HCT116 (cell line): Measurements from ENCODE around the gene CCM2L. TPM values are rescaled to one million over a fixed set of nuclear protein-coding genes. Genes with fewer than 3 reads are reported as not detected.

ENCODE experiments used
- ATAC-seq: fragments of 200-7000 bp; cut with Tn5 transposase; 2 replicates; pipeline ENCODE4 v1.9.1; 2020; ENCODE audit warnings: mild to moderate bottlenecking, moderate library complexity
- BruUV-seq: library from RNA; stranded (reverse); fragments of 400-500 nt; replicated peaks from 2 replicates; lab custom pipeline; 2021; lab: Mats Ljungman, UMichigan
- CTCF ChIA-PET: fragments of 300-600 bp; sonication (Branson Sonifier 250); formaldehyde crosslinking; loops from one replicate; lab custom pipeline; 2021; ENCODE audit warnings: antibody characterized with exemption; lab: Charles Lee
- POLR2A ChIA-PET: fragments of 300-600, 350-600 bp; sonication (Branson Sonifier 250); formaldehyde crosslinking; loops from one replicate; lab custom pipeline; 2021; ENCODE audit warnings: antibody characterized with exemption; lab: Charles Lee
- RAD21 ChIA-PET, 2 experiments: fragments of 300-600 bp; sonication (Branson Sonifier 250); formaldehyde crosslinking; loops; one replicate each; lab custom pipeline; 2023; ENCODE audit warnings: low total read pairs in 2 of 2; ENCODE audit not compliant: uncharacterized antibody in 2 of 2, unreplicated experiment in 2 of 2, low non-redundant PET in 1 of 2; lab: Charles Lee
- DNase-seq: peaks from one replicate; pipeline ENCODE4 v3.0.0-alpha.2; 2010; ENCODE audit warnings: low read depth, low spot score
- H2AFZ ChIP-seq: fragments of 200-600 bp; shearing (Covaris generic), sonication (generic); 2 replicates; pipeline ENCODE4 v1.6.1; 2017; ENCODE audit warnings: low read depth, mixed run types, mixed read lengths, antibody characterized with exemption, low read length; ENCODE audit not compliant: poor library complexity, severe bottlenecking
- H3K27ac ChIP-seq: 2 replicates; pipeline ENCODE4 v1.5.1; 2012; ENCODE audit warnings: low read depth, low read length
- H3K27me3 ChIP-seq: fragments of 200-600 bp; sonication (generic); 2 replicates; pipeline ENCODE4 v1.6.1; 2016; ENCODE audit warnings: mixed run types, low read length, mixed read lengths; ENCODE audit not compliant: insufficient read depth
- H3K36me3 ChIP-seq, 2 experiments: fragments of 200-500 bp in 1 of 2; fragments of 200-600 bp in 1 of 2; sonication (Bioruptor generic) in 1 of 2; sonication (generic) in 1 of 2; 2 replicates each; pipeline versions ENCODE4 v1.5.1 to v1.6.1; 2014 to 2016; ENCODE audit warnings: low read length in 2 of 2, inconsistent platforms in 1 of 2, mixed read lengths in 1 of 2, mixed run types in 1 of 2; ENCODE audit not compliant: insufficient read depth in 2 of 2, control insufficient read depth in 1 of 2
- H3K4me1 ChIP-seq, 2 experiments: fragments of 200-600 bp in 1 of 2; sonication (generic) in 1 of 2; 2 replicates each; pipeline versions ENCODE4 v1.5.1 to v1.6.1; 2012 to 2017; ENCODE audit warnings: low read length in 2 of 2, inconsistent platforms in 1 of 2, mild to moderate bottlenecking in 1 of 2, mixed read lengths in 1 of 2, mixed run types in 1 of 2, moderate library complexity in 1 of 2; ENCODE audit not compliant: insufficient read depth in 2 of 2, control insufficient read depth in 1 of 2
- H3K4me2 ChIP-seq: fragments of 200-600 bp; sonication (generic); 2 replicates; pipeline ENCODE4 v1.6.1; 2017; ENCODE audit warnings: mixed run types, low read length, mixed read lengths
- H3K4me3 ChIP-seq, 2 experiments: fragments of 200-600 bp in 1 of 2; sonication (generic) in 1 of 2; replicated peaks in 1 of 2; 2 replicates each; pipeline ENCODE4 v1.5.1; 2011 to 2016; ENCODE audit warnings: low read length in 2 of 2, control low read depth in 1 of 2, low read depth in 1 of 2, mild to moderate bottlenecking in 1 of 2, mixed read lengths in 1 of 2, mixed run types in 1 of 2
- H3K79me2 ChIP-seq: fragments of 200-600 bp; sonication (generic); 2 replicates; pipeline ENCODE4 v1.6.1; 2017; ENCODE audit warnings: mild to moderate bottlenecking, mixed run types, low read length, moderate library complexity, mixed read lengths; ENCODE audit not compliant: insufficient read depth
- H3K9ac ChIP-seq: fragments of 200-600 bp; sonication (generic); 2 replicates; pipeline ENCODE4 v1.6.1; 2016; ENCODE audit warnings: low read length, mixed read lengths
- H3K9me2 ChIP-seq: fragments of 200-600 bp; sonication (generic), shearing (Covaris generic); 2 replicates; pipeline ENCODE4 v1.6.1; 2017; ENCODE audit warnings: mixed run types, mild to moderate bottlenecking, moderate library complexity; ENCODE audit not compliant: insufficient read depth
- H3K9me3 ChIP-seq, 2 experiments: fragments of 200-500 bp in 1 of 2; fragments of 200-600 bp in 1 of 2; sonication (Bioruptor generic) in 1 of 2; sonication (generic) in 1 of 2; 2 replicates each; pipeline ENCODE4 v1.6.1; 2014 to 2017; ENCODE audit warnings: low read length in 2 of 2, mixed read lengths in 2 of 2, inconsistent platforms in 1 of 2, low read depth in 1 of 2, mild to moderate bottlenecking in 1 of 2, mixed run types in 1 of 2, moderate library complexity in 1 of 2; ENCODE audit not compliant: control insufficient read depth in 1 of 2, insufficient read depth in 1 of 2
- H4K20me1 ChIP-seq: fragments of 200-600 bp; sonication (generic), shearing (Covaris generic); 2 replicates; pipeline ENCODE4 v1.6.1; 2017; ENCODE audit warnings: mixed run types, mild to moderate bottlenecking, moderate library complexity; ENCODE audit not compliant: insufficient read depth
- CEBPB ChIP-seq: IDR thresholded peaks from 2 replicates; pipeline ENCODE4 v1.6.1; 2012; ENCODE audit warnings: low read depth
- EGR1 ChIP-seq: IDR thresholded peaks from 2 replicates; pipeline ENCODE4 v1.6.1; 2012; ENCODE audit warnings: low read depth
- EZH2 ChIP-seq: fragments of 200-600 bp; sonication (generic); IDR thresholded peaks from 2 replicates; pipeline ENCODE4 v1.6.1; 2017; ENCODE audit warnings: antibody characterized with exemption, mixed run types
- EZH2phosphoT487 ChIP-seq: fragments of 200-600 bp; IDR thresholded peaks from 2 replicates; pipeline ENCODE4 v1.6.1; 2018; ENCODE audit warnings: antibody characterized with exemption, borderline replicate concordance
- FOSL1 ChIP-seq: IDR thresholded peaks from 2 replicates; pipeline ENCODE4 v1.6.1; 2012; ENCODE audit warnings: low read depth
- JUND ChIP-seq: IDR thresholded peaks from 2 replicates; pipeline ENCODE4 v1.6.1; 2012
- POLR2A ChIP-seq: IDR thresholded peaks from 2 replicates; pipeline ENCODE4 v1.7.0; 2011; ENCODE audit warnings: borderline replicate concordance; ENCODE audit not compliant: insufficient read depth, insufficient read length; ENCODE audit errors: extremely low read depth
- POLR2AphosphoS5 ChIP-seq: IDR thresholded peaks from 2 replicates; pipeline ENCODE4 v1.6.1; 2011; ENCODE audit warnings: mild to moderate bottlenecking, low read depth, low read length, moderate library complexity
- RAD21 ChIP-seq: IDR thresholded peaks from 2 replicates; pipeline ENCODE4 v1.6.1; 2012; ENCODE audit warnings: low read depth, mild to moderate bottlenecking
- YY1 ChIP-seq: IDR thresholded peaks from 2 replicates; pipeline ENCODE4 v1.6.1; 2011; ENCODE audit warnings: low read length, low read depth, moderate library complexity, mild to moderate bottlenecking; ENCODE audit not compliant: insufficient replicate concordance; ENCODE audit errors: extremely low read depth
- ZBTB33 ChIP-seq: IDR thresholded peaks from 2 replicates; pipeline ENCODE4 v1.6.1; 2011; ENCODE audit warnings: mild to moderate bottlenecking, low read length, moderate library complexity; ENCODE audit not compliant: insufficient replicate concordance; ENCODE audit errors: extremely low read depth
- ZFX ChIP-seq: fragments of 450-650 bp; IDR thresholded peaks from 2 replicates; pipeline ENCODE4 v1.6.1; 2017
- intact Hi-C: fragments of 100-400 bp; cut with micrococcal nuclease; formaldehyde crosslinking; loops from 2 replicates; pipeline ENCODE4 v1.10.0; 2022
- total RNA-seq: library from RNA; stranded (reverse); gene quantifications from one replicate; pipeline ENCODE4 v1.2.1, GENCODE V29; 2021; ENCODE audit not compliant: unreplicated experiment
- TF ChIP-seq, protein P1 (sequence below): IDR thresholded peaks from 2 replicates; pipeline ENCODE4 v1.6.1; 2012
- TF ChIP-seq, protein P2 (sequence below): IDR thresholded peaks from 2 replicates; pipeline ENCODE4 v1.6.1; 2012
- TF ChIP-seq, protein P3 (sequence below), 3 experiments: fragments of 200-600 bp in 1 of 3; sonication (generic) in 1 of 3; IDR thresholded peaks in 2 of 3; conservative IDR thresholded peaks in 1 of 3; 2 replicates each; pipeline ENCODE4 v1.5.1; 2012 to 2017; ENCODE audit warnings: low read depth in 2 of 3, low read length in 2 of 3, antibody characterized with exemption in 1 of 3, borderline replicate concordance in 1 of 3, control low read depth in 1 of 3, mild to moderate bottlenecking in 1 of 3, mixed read lengths in 1 of 3, mixed run types in 1 of 3, moderate library complexity in 1 of 3; ENCODE audit not compliant: insufficient read depth in 1 of 3

CCM2L gene
- total RNA-seq, 1 experiment from 2014 or later, result 1.4 TPM

DNA sequence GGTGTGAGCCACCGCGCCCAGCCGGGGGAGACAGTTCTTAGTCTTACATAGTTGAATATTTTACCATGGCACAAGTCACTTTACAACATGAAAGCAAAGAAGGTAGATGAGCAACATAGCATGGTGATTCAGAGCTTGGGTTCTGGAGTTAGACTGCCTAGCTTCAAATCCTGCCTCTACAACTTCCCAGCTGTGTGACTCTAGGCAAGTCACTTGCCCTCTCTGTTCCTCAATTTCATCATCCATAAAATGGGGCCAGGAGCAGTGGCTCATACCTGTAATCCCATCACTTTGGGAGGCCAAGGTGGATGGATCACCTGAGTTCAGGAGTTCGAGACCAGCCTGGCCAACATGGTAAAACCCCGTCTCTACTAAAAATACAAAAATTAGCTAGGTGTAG lies 68.1 kb downstream of the CCM2L start:
- Histone ChIP-seq H4K20me1 (no peaks in the 10 kb centered on the region), H3K27me3 (peaks cover 10% of the 10 kb centered on the region; the same call in 1 of the 2 replicates), H3K79me2 (no peaks in the 10 kb centered on the region), H2AFZ (no peak overlapping the region), H3K27ac (no peak overlapping the region), H3K4me2 (no peak overlapping the region), H3K4me3 (no peak overlapping the region), H3K9me2 (no peaks in the 10 kb centered on the region), H3K4me1 (peaks cover 0 to 9% of the 10 kb centered on the region in 2 experiments; a peak in 3 of 4 replicates), H3K9me3 (no peaks in the 10 kb centered on the region), H3K36me3 (no peaks in the 10 kb centered on the region), H3K9ac (no peak overlapping the region)
- CTCF ChIA-PET, result no interaction called here
- ATAC-seq (no peak), DNase-seq (no peak)
- no TSS peak for BruUV-seq
- POLR2A ChIA-PET, result no interaction called here
- no peak for TF ChIP-seq EZH2phosphoT487
- no peak for TF ChIP-seq POLR2AphosphoS5
- TF ChIP-seq, protein P1, sequence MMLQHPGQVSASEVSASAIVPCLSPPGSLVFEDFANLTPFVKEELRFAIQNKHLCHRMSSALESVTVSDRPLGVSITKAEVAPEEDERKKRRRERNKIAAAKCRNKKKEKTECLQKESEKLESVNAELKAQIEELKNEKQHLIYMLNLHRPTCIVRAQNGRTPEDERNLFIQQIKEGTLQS, result no peak
- TF ChIP-seq FOSL1, result no peak
- no peak for TF ChIP-seq ZBTB33
- TF ChIP-seq ZFX, result no peak
- no peak for TF ChIP-seq POLR2A
- no peak for TF ChIP-seq CEBPB
- intact Hi-C loops, result no loop called here
- RAD21 ChIA-PET, result no interaction called here

- no TSS peak for BruUV-seq
- peaks cover 0 to 9% of the 10 kb centered on the region in 2 experiments; a peak in 3 of 4 replicates for H3K4me1 ChIP-seq
- H2AFZ ChIP-seq, result no peak overlapping the region
- no peaks in the 10 kb centered on the region for H3K9me3 ChIP-seq
- H4K20me1 ChIP-seq, result no peaks in the 10 kb centered on the region
- peaks cover 13% of the 10 kb centered on the region; the same call in 1 of the 2 replicates for H3K27me3 ChIP-seq
- H3K36me3 ChIP-seq, result no peaks in the 10 kb centered on the region
- no peak overlapping the region for H3K27ac ChIP-seq
- no peak overlapping the region for H3K9ac ChIP-seq
- no peak for DNase-seq
- intact Hi-C loops, result no loop called here
- CTCF ChIA-PET, result no interaction called here
- no peak for ATAC-seq
- H3K4me2 ChIP-seq, result no peak overlapping the region
- H3K79me2 ChIP-seq, result no peaks in the 10 kb centered on the region
- no peaks in the 10 kb centered on the region for H3K9me2 ChIP-seq
- RAD21 ChIA-PET, result no interaction called here
- POLR2A ChIA-PET, result no interaction called here
- H3K4me3 ChIP-seq, result no peak overlapping the region
- TF ChIP-seq ZBTB33 (no peak), RAD21 (no peak), EGR1 (no peak), JUND (no peak), YY1 (no peak), POLR2AphosphoS5 (no peak), EZH2 (no peak), CEBPB (no peak)
- TF ChIP-seq, protein P2, sequence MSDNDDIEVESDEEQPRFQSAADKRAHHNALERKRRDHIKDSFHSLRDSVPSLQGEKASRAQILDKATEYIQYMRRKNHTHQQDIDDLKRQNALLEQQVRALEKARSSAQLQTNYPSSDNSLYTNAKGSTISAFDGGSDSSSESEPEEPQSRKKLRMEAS, result no peak
- TF ChIP-seq, protein P3, sequence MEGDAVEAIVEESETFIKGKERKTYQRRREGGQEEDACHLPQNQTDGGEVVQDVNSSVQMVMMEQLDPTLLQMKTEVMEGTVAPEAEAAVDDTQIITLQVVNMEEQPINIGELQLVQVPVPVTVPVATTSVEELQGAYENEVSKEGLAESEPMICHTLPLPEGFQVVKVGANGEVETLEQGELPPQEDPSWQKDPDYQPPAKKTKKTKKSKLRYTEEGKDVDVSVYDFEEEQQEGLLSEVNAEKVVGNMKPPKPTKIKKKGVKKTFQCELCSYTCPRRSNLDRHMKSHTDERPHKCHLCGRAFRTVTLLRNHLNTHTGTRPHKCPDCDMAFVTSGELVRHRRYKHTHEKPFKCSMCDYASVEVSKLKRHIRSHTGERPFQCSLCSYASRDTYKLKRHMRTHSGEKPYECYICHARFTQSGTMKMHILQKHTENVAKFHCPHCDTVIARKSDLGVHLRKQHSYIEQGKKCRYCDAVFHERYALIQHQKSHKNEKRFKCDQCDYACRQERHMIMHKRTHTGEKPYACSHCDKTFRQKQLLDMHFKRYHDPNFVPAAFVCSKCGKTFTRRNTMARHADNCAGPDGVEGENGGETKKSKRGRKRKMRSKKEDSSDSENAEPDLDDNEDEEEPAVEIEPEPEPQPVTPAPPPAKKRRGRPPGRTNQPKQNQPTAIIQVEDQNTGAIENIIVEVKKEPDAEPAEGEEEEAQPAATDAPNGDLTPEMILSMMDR (IDR thresholded peaks at IDR 0.05 in 2 of 3, conservative IDR thresholded peaks at IDR 0.05 in 1 of 3; ENCODE audit: borderline replicate concordance in 1 of 3, insufficient read depth in 1 of 3, low read depth in 2 of 3, low read length in 2 of 3), result no peak
These were observed 68.6 kb downstream of the CCM2L start for GRCh38 chr20:32078791-32079190.
